Measurements from ENCODE around the gene SLC25A2.
"Not testable (repeated sequence)": the region's sequence is repeated elsewhere in the genome, so short reads cannot be mapped to it uniquely, and the experiment has no call there.

SLC25A2 gene

GRCh38 chr5:141316963-141317362 is 13.1 kb upstream of the SLC25A2 start:
- not testable (repeated sequence) for DNase-seq

- no peak for DNase-seq
Measured at GRCh38 chr5:141313711-141314110, 9.9 kb upstream of the SLC25A2 start.

- DNase-seq, result no peak
Measured at GRCh38 chr5:141306630-141307029, 2.8 kb upstream of the SLC25A2 start.

GRCh38 chr5:141298376-141298775 is 5.5 kb downstream of the SLC25A2 start:
- no peak for DNase-seq

- no peak for DNase-seq
Measured at GRCh38 chr5:141272906-141273305, 30.9 kb downstream of the SLC25A2 start.

GRCh38 chr5:141269195-141269594 is 34.7 kb downstream of the SLC25A2 start:
- no peak for DNase-seq

GRCh38 chr5:141261238-141261546 is 42.7 kb downstream of the SLC25A2 start:
- no peak for DNase-seq

- no peak for DNase-seq
Measured at GRCh38 chr5:141260458-141261237, 43.2 kb downstream of the SLC25A2 start.

GRCh38 chr5:141258948-141259347 is 44.9 kb downstream of the SLC25A2 start:
- no peak for DNase-seq

- no peak for DNase-seq
Measured at GRCh38 chr5:141258464-141258863, 45.4 kb downstream of the SLC25A2 start.

All from anterior cingulate cortex (tissue), 58 donors.